Measurements from ENCODE around the gene HBM.

HBM gene

DNA sequence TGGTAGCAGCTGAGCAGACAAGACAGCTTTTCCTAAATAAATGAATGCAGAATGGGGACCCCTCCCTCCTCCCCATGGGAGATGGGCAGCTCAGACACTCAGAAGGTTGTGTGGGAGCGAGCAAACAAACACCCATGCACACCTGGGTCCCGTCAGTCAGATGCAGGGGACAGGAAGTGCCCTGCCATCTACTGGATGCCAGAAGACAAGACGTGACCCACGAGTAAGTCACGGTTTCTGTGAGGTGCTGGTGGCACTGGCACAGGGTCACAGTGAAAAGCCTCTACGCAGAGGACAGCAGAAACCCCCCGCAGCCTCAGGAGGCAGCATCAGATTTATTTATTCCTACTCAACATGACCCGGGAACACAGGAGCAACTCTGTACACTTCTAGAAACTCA, 22.9 kb downstream of the HBM start:
- DNase-seq (ENCODE audit: extremely low read depth, low read depth): no peak
- TF ChIP-seq, protein P1, sequence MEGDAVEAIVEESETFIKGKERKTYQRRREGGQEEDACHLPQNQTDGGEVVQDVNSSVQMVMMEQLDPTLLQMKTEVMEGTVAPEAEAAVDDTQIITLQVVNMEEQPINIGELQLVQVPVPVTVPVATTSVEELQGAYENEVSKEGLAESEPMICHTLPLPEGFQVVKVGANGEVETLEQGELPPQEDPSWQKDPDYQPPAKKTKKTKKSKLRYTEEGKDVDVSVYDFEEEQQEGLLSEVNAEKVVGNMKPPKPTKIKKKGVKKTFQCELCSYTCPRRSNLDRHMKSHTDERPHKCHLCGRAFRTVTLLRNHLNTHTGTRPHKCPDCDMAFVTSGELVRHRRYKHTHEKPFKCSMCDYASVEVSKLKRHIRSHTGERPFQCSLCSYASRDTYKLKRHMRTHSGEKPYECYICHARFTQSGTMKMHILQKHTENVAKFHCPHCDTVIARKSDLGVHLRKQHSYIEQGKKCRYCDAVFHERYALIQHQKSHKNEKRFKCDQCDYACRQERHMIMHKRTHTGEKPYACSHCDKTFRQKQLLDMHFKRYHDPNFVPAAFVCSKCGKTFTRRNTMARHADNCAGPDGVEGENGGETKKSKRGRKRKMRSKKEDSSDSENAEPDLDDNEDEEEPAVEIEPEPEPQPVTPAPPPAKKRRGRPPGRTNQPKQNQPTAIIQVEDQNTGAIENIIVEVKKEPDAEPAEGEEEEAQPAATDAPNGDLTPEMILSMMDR (IDR thresholded peaks at IDR 0.05; ENCODE audit: low read depth, low read length): no peak

DNA sequence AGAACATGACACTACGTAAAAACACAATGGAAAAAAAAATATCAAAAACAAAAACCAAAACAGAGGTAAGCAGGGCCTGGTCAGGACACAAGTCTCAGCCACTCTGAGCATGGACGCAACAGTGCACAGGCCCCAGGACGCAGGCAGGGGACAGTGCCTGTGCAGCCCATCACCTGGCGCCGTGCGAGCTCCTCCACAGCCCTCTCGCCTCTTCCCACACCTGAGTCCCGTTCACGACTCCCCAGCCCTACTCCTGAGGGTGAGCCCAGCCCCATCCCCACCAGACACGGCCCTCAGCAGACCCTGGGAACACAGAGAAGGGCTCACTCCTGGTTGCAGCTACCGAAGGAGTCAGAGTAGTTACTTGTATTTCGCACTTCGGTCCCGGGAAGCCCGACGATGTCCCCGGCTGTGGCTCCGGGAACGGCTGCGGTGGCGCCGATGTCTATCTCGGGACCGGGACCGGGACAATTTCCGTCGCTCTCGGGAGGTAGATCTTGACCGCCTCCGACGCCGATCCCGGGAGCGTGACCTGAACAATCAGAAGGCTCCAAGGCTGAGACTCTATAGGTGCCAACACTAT, 23.9 kb downstream of the HBM start:
- TF ChIP-seq, protein P1 (IDR thresholded peaks at IDR 0.05; ENCODE audit: low read depth, low read length): no peak
- DNase-seq (ENCODE audit: extremely low read depth, low read depth): no peak

DNA sequence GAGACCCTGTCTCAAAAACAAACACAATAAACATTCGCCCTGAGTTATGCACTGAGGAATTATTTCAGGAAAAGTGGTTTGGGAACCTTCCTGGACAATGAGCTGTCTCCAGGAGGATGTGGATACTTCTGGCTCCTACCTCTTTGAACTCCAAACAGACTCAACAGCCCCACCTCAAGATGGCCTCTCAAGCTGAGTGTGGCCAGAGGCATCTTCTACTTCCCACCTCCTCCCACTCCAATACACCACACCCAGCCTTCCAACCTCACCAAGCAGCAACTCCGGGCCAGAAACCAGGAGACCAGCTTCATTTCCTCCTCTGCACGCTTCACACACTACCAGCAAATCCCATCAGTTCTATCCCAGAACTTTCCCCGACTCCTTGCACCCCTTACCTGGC, 26.1 kb downstream of the HBM start:
- TF ChIP-seq, protein P1 (IDR thresholded peaks at IDR 0.05; ENCODE audit: low read depth, low read length): no peak
- DNase-seq (ENCODE audit: extremely low read depth, low read depth): no peak

DNA sequence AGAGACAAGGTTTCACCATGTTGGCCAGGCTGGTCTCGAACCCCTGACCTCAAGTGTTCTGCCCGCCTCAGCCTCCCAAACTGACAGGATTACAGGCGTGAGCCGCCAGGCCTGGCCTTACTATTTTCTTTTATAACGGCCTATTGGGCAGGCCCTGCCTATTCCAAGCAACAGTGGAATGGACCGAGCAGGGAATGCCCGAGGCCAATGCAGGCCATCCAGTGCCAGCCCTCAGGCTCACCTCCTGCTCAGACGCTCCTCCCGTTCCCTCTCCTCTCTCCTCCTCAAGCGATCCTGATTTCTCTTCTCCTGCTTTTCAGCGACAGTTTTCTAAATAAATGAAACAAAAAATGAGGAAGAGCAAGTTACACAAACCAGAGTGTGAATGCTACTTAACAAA, 26.9 kb downstream of the HBM start:
- TF ChIP-seq, protein P1 (IDR thresholded peaks at IDR 0.05; ENCODE audit: low read depth, low read length): no peak

DNA sequence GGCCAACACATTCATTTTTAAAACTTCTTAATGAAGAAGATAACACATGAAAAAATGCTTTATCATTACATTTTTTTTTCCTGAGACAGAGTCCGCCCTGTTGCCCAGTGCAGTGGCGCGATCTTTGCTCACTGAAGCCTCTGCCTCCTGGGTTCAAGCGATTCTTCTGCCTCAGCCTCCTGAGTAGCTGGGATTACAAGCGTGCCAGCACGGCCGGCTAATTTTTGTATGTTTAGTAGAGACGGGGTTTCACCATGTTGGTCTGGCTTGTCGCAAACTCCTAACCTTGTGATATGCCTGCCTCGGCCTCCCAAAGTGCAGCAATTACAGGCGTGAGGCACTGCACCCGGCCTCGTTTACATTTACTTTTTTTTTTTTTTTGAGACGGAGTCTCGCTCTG, 27.7 kb downstream of the HBM start:
- TF ChIP-seq, protein P1 (IDR thresholded peaks at IDR 0.05; ENCODE audit: low read depth, low read length): no peak
- no peak for DNase-seq (ENCODE audit: extremely low read depth, low read depth)

More for the DNA sequence above, 26.9 kb downstream of the HBM start:
- DNase-seq (ENCODE audit: extremely low read depth, low read depth): no peak

DNA sequence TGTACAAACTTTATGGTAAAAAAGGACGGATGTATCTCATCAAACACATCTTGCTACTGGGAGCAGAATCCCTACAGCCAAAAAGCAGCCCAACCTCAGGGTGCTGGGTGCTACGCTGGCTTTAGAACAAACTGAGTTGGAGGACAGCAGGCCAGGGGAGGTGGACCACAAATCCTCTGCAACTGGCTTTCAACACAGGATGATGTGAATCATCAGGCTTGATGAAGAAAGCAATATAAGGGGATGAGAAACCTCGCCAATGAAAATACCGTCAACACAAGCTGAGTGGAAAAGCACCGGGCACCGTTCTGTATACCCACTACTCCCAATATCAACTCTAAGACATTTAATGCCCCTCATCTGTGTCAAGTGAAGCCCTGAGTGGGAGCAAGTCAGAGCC, 28.7 kb downstream of the HBM start:
- TF ChIP-seq, protein P1 (IDR thresholded peaks at IDR 0.05; ENCODE audit: low read depth, low read length): no peak
- no peak for DNase-seq (ENCODE audit: extremely low read depth, low read depth)

DNA sequence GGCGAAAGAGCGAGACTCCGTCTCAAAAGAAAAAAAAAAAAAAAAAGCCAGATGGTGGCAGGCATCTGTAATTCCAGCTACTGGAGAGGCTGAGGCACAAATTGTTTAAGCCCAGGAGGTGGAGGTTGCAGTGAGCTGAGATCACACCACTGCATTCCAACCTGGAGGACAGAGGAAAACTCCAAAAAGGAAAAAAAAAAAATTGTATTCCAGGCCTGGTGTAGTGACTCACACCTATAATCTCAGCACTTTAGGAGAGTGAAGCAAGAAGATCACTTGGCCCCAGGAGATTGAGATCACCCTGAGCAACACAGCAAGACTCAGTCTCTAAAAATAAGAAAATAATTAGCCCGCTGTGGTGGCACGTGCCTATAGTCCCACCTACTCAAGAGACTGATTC, 34.6 kb downstream of the HBM start:
- DNase-seq (ENCODE audit: extremely low read depth, low read depth): no peak
- TF ChIP-seq, protein P1 (IDR thresholded peaks at IDR 0.05; ENCODE audit: low read depth, low read length): no peak
